Activated naive CD4-positive, alpha-beta T cell (primary cell): Measurements from ENCODE around the gene DCAF17.
"Not testable (repeated sequence)": the region's sequence is repeated elsewhere in the genome, so short reads cannot be mapped to it uniquely, and the experiment has no call there.

ENCODE experiments used
- DNase-seq, 4 experiments: peaks; one replicate each; lab custom pipeline; 2025; lab: John Stamatoyannopoulos, UW

The DCAF17 gene

GRCh38 chr2:171514908-171515582, 81.0 kb downstream of the DCAF17 start:
- DNase-seq, result no peak

GRCh38 chr2:171515672-171516298, 81.8 kb downstream of the DCAF17 start:
- DNase-seq, result no peak

DNA sequence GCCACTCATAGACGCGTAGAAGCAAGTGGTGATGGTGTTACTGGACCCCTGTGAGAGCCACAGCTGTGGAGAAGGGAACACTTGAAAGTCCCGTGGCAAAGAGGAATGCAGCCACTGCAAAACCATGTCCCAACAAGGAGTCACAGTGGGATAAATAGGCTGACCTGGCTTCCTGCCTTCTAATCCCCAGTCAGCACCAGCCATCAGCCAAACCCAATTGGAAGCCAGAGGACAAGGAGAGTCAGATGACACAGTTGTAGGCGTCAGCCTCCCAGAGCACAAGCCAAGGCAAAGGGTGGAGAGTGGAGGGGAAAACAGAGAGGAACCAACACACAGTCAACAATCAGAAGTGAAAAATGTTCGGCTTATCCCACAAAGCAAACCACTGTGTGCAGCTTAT, 82.8 kb downstream of the DCAF17 start:
- DNase-seq, result no peak

GRCh38 chr2:171520471-171520870, 86.4 kb downstream of the DCAF17 start:
- no peak for DNase-seq

GRCh38 chr2:171521361-171522051, 87.5 kb downstream of the DCAF17 start:
- DNase-seq, result no peak

DNA sequence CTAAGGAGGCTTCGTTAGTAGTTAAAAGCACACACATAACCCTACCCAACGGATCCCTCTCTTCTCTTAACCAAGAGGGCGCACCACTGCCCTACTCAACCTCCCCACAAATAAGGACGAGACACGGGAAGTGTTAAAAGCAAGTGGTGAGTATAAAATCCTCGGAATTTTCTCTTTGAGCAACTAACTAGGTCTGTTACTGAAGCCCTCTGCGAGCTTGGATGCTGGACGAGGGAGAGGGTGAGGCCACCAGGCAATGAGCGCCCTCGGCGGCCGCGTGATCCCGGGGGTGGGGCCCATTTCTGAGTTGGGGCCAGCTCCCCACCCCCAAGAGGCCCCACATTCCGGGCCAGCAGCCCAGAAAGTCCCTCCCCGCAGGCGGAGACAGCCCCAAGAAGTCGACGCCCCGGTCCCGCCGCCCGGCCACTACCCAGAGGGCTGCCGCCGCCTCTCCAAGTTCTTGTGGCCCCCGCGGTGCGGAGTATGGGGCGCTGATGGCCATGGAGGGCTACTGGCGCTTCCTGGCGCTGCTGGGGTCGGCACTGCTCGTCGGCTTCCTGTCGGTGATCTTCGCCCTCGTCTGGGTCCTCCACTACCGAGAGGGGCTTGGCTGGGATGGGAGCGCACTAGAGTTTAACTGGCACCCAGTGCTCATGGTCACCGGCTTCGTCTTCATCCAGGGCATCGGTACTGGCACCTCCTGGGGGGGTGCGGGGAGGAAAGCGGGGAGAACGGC, 88.2 kb downstream of the DCAF17 start, which contains the start of gene CYBRD1:
Gene CYBRD1, plus strand, starts transcription at position 423 of the 736 bp plus-strand sequence. Its CDS starts 72 bp downstream, at position 495.
- DNase-seq, result no peak

DNA sequence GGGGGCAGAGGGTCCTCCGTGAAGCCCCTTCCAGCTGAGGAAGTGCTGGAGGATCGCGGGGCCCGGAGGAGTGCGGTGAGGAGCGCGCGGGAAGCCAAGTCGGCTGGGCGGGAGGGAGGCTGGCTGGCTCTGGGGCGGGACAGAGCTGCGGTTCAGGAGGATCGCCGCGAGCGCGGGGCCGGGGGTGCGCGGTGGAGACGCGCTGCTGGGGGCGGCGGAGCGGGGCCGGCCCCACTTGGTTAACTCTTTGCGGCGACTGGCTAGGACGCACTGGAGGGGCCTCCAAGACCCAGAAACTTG, 88.7 kb downstream of the DCAF17 start:
- DNase-seq, result no peak

DNA sequence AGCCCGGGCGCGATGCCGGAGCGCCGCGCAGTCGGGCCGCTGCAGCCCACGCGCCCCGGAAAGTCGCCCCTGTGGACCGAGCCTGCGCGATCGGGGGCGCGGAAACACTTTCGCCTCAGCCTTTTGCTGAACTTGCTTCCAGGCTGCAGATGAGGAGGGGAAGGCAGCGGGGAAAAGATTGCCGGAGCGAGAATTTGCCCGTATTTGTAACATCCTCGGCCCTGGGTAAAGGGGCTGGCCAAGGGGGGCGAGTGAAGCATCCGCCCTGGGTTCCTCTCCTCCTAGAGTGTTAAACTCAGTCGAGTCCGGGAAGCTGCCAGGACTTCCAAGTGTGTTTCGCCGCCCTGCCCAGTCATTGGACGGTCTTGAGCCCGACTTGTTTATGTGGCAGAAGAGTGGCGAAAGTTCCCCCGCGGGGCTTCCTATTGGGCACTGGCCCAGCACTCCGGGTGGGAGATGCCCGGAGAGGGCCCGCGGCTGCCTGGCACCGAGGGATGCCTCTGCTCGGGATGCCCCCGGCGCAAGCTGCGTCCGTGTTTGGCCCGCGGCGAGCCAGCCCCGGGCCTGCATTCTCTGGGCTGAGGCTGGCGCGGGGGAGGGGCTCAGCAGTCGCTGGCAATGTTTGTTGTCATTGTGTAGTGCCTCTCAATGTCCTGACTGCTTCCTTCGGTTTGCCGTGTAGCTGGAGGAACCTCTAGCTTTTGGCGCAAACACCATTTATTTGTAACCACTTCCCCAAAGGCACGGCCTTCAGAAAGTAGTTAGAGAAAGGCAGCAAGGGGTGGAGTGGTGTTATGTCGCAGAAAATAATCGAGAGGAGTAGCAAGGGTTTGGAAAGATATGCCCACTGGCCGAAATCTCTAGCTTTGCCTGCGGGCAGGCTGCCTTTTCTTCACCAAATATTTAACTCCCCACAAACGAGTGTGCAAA, 89.3 kb downstream of the DCAF17 start:
- DNase-seq, result no peak

- DNase-seq, result no peak
Observed at GRCh38 chr2:171524018-171524401, 90.0 kb downstream of the DCAF17 start.

- no peak for DNase-seq
Observed at GRCh38 chr2:171529914-171530313, 95.9 kb downstream of the DCAF17 start.

DNA sequence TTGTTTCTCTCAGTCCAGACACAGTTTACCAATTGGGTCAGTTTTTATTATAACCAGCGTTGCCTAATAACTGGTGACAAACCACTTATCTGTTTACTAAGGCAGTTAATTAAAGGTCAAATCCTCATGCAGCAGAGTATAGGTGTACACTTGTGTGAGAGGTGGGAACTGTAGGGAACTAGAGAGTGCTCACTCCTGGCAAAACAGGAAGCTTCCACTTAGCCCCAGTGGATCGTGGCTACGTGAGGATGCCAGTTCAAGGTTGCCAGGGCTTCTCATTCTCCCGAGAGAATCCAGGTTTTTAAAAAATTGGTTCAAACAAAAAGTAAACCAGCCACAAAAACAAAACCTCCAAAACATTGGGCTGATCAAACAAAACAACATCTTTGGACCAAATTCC, 96.4 kb downstream of the DCAF17 start:
- DNase-seq, result no peak

DNA sequence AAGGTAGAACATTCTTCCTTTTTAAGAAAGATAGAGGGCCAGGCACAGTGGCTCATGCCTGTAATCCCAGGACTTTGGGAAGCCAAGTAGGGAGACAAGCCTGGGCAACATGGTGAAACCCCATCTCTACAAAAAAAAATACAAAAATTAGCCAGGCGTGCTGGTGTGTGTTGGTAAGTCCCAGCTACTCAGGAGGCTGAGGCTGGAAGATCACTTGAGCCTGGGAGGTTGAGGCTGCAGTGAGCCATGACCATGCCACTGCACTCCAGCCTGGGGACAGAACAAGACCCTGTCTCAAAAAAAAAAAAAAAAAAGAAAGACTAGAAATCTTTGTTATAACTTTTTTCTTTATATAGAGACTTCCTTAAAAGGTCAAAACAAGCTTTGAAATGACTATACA, 96.8 kb downstream of the DCAF17 start:
- not testable (repeated sequence) for DNase-seq

DNA sequence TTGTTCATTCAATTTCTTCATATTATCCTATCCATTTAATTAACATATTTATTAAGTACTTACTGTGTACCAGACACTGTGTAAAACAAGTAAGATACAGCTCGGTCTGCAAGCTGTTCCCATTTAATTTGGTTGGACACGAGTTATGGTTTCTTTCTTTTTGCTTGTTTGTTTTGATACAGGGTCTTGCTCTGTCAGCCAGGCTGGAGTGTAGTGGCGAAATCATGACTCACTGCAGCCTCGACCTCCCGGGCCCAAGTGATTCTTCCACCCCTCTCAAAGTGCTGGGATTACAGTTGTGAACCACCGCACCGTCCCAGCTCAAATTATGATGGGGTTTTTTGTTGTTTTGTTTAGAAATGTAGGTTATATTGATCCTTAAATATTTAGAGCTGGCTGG, 97.3 kb downstream of the DCAF17 start:
- no peak for DNase-seq

- DNase-seq, result no peak
Observed at GRCh38 chr2:171531836-171532450, 97.9 kb downstream of the DCAF17 start.

DNA sequence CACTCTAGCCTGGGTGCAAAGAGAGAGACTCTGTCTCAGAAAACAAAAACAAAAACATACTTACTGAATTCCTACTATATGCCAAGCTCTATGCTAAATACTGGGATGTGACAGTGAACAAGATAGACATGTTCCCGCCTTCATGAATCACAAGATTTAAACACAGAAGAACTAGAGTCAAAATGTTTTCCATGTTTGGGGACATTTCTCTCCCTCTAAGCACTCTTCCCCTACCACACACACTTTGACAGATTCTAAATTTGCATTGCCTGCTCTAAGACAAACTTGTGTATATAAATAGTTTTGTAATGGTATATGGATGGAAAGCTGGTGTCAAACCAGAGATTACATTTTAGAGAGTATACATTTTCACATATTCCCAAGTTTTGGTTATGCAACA, 99.3 kb downstream of the DCAF17 start:
- no peak for DNase-seq
